ENCODE measurements around the gene LRG1. TPM values are rescaled to one million over a fixed set of nuclear protein-coding genes. Genes with fewer than 3 reads are reported as not detected.
"Not testable (repeated sequence)": the region's sequence is repeated elsewhere in the genome, so short reads cannot be mapped to it uniquely, and the experiment has no call there.

The LRG1 gene
- polyA plus RNA-seq, 2 donors, result 12.7 to 20.1 TPM

GRCh38 chr19:4553092-4553695 is 13.4 kb upstream of the LRG1 start:
- H3K27me3 ChIP-seq (ENCODE audit: control insufficient read depth in 1 of 2, insufficient read depth in 2 of 2, low read length in 2 of 2), result no peaks in the 10 kb centered on the region
- no peak overlapping the region for H3K27ac ChIP-seq (ENCODE audit: low read depth in 2 of 2, low read length in 1 of 2)
- no peak overlapping the region for H3K4me3 ChIP-seq (ENCODE audit: low read depth in 1 of 2, low read length in 2 of 2)
- H3K36me3 ChIP-seq (ENCODE audit: control insufficient read depth in 2 of 2, insufficient read depth in 2 of 2, low read length in 1 of 2), result no peaks in the 10 kb centered on the region
- H3K9me3 ChIP-seq (ENCODE audit: control insufficient read depth in 2 of 2, insufficient read depth in 1 of 2, low read depth in 1 of 2, low read length in 1 of 2), result no peaks in the 10 kb centered on the region
- H3K4me1 ChIP-seq (ENCODE audit: control insufficient read depth in 2 of 2, insufficient read depth in 2 of 2, low read length in 1 of 2), result peaks cover 3 to 4% of the 10 kb centered on the region in 2 donors

DNA sequence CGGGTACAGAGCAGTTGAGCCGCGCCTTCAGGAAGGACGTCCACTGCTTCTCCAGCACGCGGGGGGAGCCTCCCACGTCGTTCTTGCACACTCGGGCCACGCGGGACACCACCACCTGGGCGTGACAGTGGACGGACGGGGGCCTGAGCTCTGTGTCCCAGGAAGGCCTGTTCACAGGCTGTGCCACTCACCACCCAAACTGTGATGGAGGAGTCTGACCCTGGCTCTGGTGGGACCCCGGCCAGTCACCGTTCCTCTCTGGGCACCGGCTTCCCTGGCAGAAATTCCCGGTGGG is 12.6 kb upstream of the LRG1 start:
- H3K27ac ChIP-seq (ENCODE audit: low read depth in 2 of 2, low read length in 1 of 2), result no peak overlapping the region
- H3K27me3 ChIP-seq (ENCODE audit: control insufficient read depth in 1 of 2, insufficient read depth in 2 of 2, low read length in 2 of 2), result no peaks in the 10 kb centered on the region
- WGBS, 2 donors, result 89 to 90% methylated on average over 18 of the region's 18 CpGs
- no peaks in the 10 kb centered on the region for H3K36me3 ChIP-seq (ENCODE audit: control insufficient read depth in 2 of 2, insufficient read depth in 2 of 2, low read length in 1 of 2)
- peaks cover 3 to 4% of the 10 kb centered on the region in 2 donors for H3K4me1 ChIP-seq (ENCODE audit: control insufficient read depth in 2 of 2, insufficient read depth in 2 of 2, low read length in 1 of 2)
- H3K9me3 ChIP-seq (ENCODE audit: control insufficient read depth in 2 of 2, insufficient read depth in 1 of 2, low read depth in 1 of 2, low read length in 1 of 2), result no peaks in the 10 kb centered on the region
- H3K4me3 ChIP-seq (ENCODE audit: low read depth in 1 of 2, low read length in 2 of 2), result no peak overlapping the region

- Histone ChIP-seq H3K27me3 (ENCODE audit: control insufficient read depth in 1 of 2, insufficient read depth in 2 of 2, low read length in 2 of 2) (no peaks in the 10 kb centered on the region), H3K27ac (ENCODE audit: low read depth in 2 of 2, low read length in 1 of 2) (no peak overlapping the region)
- WGBS, 2 donors, result 84% methylated on average over 25 to 26 of the region's 26 CpGs
Observed at GRCh38 chr19:4550479-4551050, 10.7 kb upstream of the LRG1 start.

GRCh38 chr19:4550018-4550417 is 10.2 kb upstream of the LRG1 start:
- Histone ChIP-seq H3K27ac (ENCODE audit: low read depth in 2 of 2, low read length in 1 of 2) (no peak overlapping the region), H3K4me1 (ENCODE audit: control insufficient read depth in 2 of 2, insufficient read depth in 2 of 2, low read length in 1 of 2) (no peaks in the 10 kb centered on the region), H3K9me3 (ENCODE audit: control insufficient read depth in 2 of 2, insufficient read depth in 1 of 2, low read depth in 1 of 2, low read length in 1 of 2) (no peaks in the 10 kb centered on the region), H3K27me3 (ENCODE audit: control insufficient read depth in 1 of 2, insufficient read depth in 2 of 2, low read length in 2 of 2) (no peaks in the 10 kb centered on the region), H3K4me3 (ENCODE audit: low read depth in 1 of 2, low read length in 2 of 2) (no peak overlapping the region), H3K36me3 (ENCODE audit: control insufficient read depth in 2 of 2, insufficient read depth in 2 of 2, low read length in 1 of 2) (no peaks in the 10 kb centered on the region)
- 88% methylated on average over 18 of the region's 18 CpGs for WGBS, 2 donors

More at GRCh38 chr19:4550479-4551050, 10.7 kb upstream of the LRG1 start:
- Histone ChIP-seq H3K4me1 (ENCODE audit: control insufficient read depth in 2 of 2, insufficient read depth in 2 of 2, low read length in 1 of 2) (no peaks in the 10 kb centered on the region), H3K4me3 (ENCODE audit: low read depth in 1 of 2, low read length in 2 of 2) (no peak overlapping the region), H3K9me3 (ENCODE audit: control insufficient read depth in 2 of 2, insufficient read depth in 1 of 2, low read depth in 1 of 2, low read length in 1 of 2) (no peaks in the 10 kb centered on the region), H3K36me3 (ENCODE audit: control insufficient read depth in 2 of 2, insufficient read depth in 2 of 2, low read length in 1 of 2) (no peaks in the 10 kb centered on the region)

GRCh38 chr19:4548238-4548584 is 8.4 kb upstream of the LRG1 start:
- Histone ChIP-seq H3K36me3 (ENCODE audit: control insufficient read depth in 2 of 2, insufficient read depth in 2 of 2, low read length in 1 of 2) (no peaks in the 10 kb centered on the region), H3K4me3 (ENCODE audit: low read depth in 1 of 2, low read length in 2 of 2) (no peak overlapping the region), H3K27me3 (ENCODE audit: control insufficient read depth in 1 of 2, insufficient read depth in 2 of 2, low read length in 2 of 2) (no peaks in the 10 kb centered on the region), H3K9me3 (ENCODE audit: control insufficient read depth in 2 of 2, insufficient read depth in 1 of 2, low read depth in 1 of 2, low read length in 1 of 2) (no peaks in the 10 kb centered on the region), H3K27ac (ENCODE audit: low read depth in 2 of 2, low read length in 1 of 2) (no peak overlapping the region), H3K4me1 (ENCODE audit: control insufficient read depth in 2 of 2, insufficient read depth in 2 of 2, low read length in 1 of 2) (no peaks in the 10 kb centered on the region)
- 66 to 70% methylated on average over 14 of the region's 14 CpGs for WGBS, 2 donors

GRCh38 chr19:4547303-4548237 is 7.7 kb upstream of the LRG1 start:
- Histone ChIP-seq H3K4me1 (ENCODE audit: control insufficient read depth in 2 of 2, insufficient read depth in 2 of 2, low read length in 1 of 2) (no peaks in the 10 kb centered on the region), H3K27ac (ENCODE audit: low read depth in 2 of 2, low read length in 1 of 2) (no peak overlapping the region), H3K4me3 (ENCODE audit: low read depth in 1 of 2, low read length in 2 of 2) (no peak overlapping the region), H3K27me3 (ENCODE audit: control insufficient read depth in 1 of 2, insufficient read depth in 2 of 2, low read length in 2 of 2) (no peaks in the 10 kb centered on the region), H3K36me3 (ENCODE audit: control insufficient read depth in 2 of 2, insufficient read depth in 2 of 2, low read length in 1 of 2) (no peaks in the 10 kb centered on the region), H3K9me3 (ENCODE audit: control insufficient read depth in 2 of 2, insufficient read depth in 1 of 2, low read depth in 1 of 2, low read length in 1 of 2) (no peaks in the 10 kb centered on the region)
- WGBS, 2 donors, result 61 to 66% methylated on average over 31 to 32 of the region's 32 CpGs

- no peaks in the 10 kb centered on the region for H3K27me3 ChIP-seq (ENCODE audit: control insufficient read depth in 1 of 2, insufficient read depth in 2 of 2, low read length in 2 of 2)
- H3K4me3 ChIP-seq (ENCODE audit: low read depth in 1 of 2, low read length in 2 of 2), result no peak overlapping the region
- no peaks in the 10 kb centered on the region for H3K9me3 ChIP-seq (ENCODE audit: control insufficient read depth in 2 of 2, insufficient read depth in 1 of 2, low read depth in 1 of 2, low read length in 1 of 2)
- H3K27ac ChIP-seq (ENCODE audit: low read depth in 2 of 2, low read length in 1 of 2), result no peak overlapping the region
- WGBS, 2 donors, result 95% methylated on average over 38 to 87 of the region's 87 CpGs
- no peaks in the 10 kb centered on the region for H3K36me3 ChIP-seq (ENCODE audit: control insufficient read depth in 2 of 2, insufficient read depth in 2 of 2, low read length in 1 of 2)
- H3K4me1 ChIP-seq (ENCODE audit: control insufficient read depth in 2 of 2, insufficient read depth in 2 of 2, low read length in 1 of 2), result no peaks in the 10 kb centered on the region
Observed at GRCh38 chr19:4543842-4544647, 4.2 kb upstream of the LRG1 start.

GRCh38 chr19:4542896-4543841 is 3.3 kb upstream of the LRG1 start:
- Histone ChIP-seq H3K27me3 (ENCODE audit: control insufficient read depth in 1 of 2, insufficient read depth in 2 of 2, low read length in 2 of 2) (no peaks in the 10 kb centered on the region), H3K4me1 (ENCODE audit: control insufficient read depth in 2 of 2, insufficient read depth in 2 of 2, low read length in 1 of 2) (no peaks in the 10 kb centered on the region), H3K9me3 (ENCODE audit: control insufficient read depth in 2 of 2, insufficient read depth in 1 of 2, low read depth in 1 of 2, low read length in 1 of 2) (no peaks in the 10 kb centered on the region), H3K36me3 (ENCODE audit: control insufficient read depth in 2 of 2, insufficient read depth in 2 of 2, low read length in 1 of 2) (no peaks in the 10 kb centered on the region), H3K4me3 (ENCODE audit: low read depth in 1 of 2, low read length in 2 of 2) (no peak overlapping the region), H3K27ac (ENCODE audit: low read depth in 2 of 2, low read length in 1 of 2) (no peak overlapping the region)
- WGBS, 2 donors, result 76 to 79% methylated on average over 75 to 77 of the region's 77 CpGs

GRCh38 chr19:4541806-4542145 is 1.9 kb upstream of the LRG1 start:
- WGBS, 2 donors, result 90 to 92% methylated on average over 12 of the region's 12 CpGs
- not testable (repeated sequence) for H3K36me3 ChIP-seq (ENCODE audit: control insufficient read depth in 2 of 2, insufficient read depth in 2 of 2, low read length in 1 of 2); H3K9me3 ChIP-seq (ENCODE audit: control insufficient read depth in 2 of 2, insufficient read depth in 1 of 2, low read depth in 1 of 2, low read length in 1 of 2); H3K4me3 ChIP-seq (ENCODE audit: low read depth in 1 of 2, low read length in 2 of 2); H3K27ac ChIP-seq (ENCODE audit: low read depth in 2 of 2, low read length in 1 of 2); H3K4me1 ChIP-seq (ENCODE audit: control insufficient read depth in 2 of 2, insufficient read depth in 2 of 2, low read length in 1 of 2); H3K27me3 ChIP-seq (ENCODE audit: control insufficient read depth in 1 of 2, insufficient read depth in 2 of 2, low read length in 2 of 2)

Measured in esophagus (tissue), 2 donors.